ENCODE measurements around the gene DLAT.

DLAT gene

DNA sequence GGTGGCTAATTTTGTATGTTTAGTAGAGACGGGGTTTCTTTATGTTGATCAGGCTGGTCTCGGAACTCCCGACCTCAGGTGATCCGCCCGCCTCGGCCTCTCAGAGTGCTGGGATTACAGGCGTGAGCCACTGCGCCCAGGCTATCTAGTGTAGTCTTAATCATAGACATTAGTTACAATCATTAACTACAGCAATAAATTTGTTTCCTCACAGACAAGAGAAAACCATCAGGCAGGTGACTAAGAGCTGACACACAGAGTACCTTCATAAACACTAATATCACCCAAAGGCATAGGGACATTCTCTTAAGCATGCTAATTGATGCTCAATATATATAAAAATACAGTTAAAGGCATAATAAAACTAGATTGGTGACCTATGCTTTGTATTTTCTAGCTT lies 80.9 kb downstream of the DLAT start:
- Histone ChIP-seq H3K36me3 (ENCODE audit: control insufficient read depth in 2 of 2, insufficient read depth in 1 of 2, low read length in 2 of 2) (no peaks in the 10 kb centered on the region), H3K4me1 (ENCODE audit: control insufficient read depth, insufficient read depth, low read length) (no peaks in the 10 kb centered on the region), H3K27ac (ENCODE audit: extremely low read depth, low read depth, low read length) (no peak overlapping the region), H3K4me3 (ENCODE audit: low read depth, low read length) (no peak overlapping the region), H3K9me3 (ENCODE audit: control insufficient read depth, insufficient read depth, low read depth, low read length) (no peaks in the 10 kb centered on the region)
- POLR2A ChIA-PET, result no interaction called here
- TF ChIP-seq, protein P1, sequence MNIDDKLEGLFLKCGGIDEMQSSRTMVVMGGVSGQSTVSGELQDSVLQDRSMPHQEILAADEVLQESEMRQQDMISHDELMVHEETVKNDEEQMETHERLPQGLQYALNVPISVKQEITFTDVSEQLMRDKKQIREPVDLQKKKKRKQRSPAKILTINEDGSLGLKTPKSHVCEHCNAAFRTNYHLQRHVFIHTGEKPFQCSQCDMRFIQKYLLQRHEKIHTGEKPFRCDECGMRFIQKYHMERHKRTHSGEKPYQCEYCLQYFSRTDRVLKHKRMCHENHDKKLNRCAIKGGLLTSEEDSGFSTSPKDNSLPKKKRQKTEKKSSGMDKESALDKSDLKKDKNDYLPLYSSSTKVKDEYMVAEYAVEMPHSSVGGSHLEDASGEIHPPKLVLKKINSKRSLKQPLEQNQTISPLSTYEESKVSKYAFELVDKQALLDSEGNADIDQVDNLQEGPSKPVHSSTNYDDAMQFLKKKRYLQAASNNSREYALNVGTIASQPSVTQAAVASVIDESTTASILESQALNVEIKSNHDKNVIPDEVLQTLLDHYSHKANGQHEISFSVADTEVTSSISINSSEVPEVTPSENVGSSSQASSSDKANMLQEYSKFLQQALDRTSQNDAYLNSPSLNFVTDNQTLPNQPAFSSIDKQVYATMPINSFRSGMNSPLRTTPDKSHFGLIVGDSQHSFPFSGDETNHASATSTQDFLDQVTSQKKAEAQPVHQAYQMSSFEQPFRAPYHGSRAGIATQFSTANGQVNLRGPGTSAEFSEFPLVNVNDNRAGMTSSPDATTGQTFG (tag by site-specific recombination; IDR thresholded peaks at IDR 0.05; ENCODE audit: borderline replicate concordance), result no peak
- TF ChIP-seq, protein P2, sequence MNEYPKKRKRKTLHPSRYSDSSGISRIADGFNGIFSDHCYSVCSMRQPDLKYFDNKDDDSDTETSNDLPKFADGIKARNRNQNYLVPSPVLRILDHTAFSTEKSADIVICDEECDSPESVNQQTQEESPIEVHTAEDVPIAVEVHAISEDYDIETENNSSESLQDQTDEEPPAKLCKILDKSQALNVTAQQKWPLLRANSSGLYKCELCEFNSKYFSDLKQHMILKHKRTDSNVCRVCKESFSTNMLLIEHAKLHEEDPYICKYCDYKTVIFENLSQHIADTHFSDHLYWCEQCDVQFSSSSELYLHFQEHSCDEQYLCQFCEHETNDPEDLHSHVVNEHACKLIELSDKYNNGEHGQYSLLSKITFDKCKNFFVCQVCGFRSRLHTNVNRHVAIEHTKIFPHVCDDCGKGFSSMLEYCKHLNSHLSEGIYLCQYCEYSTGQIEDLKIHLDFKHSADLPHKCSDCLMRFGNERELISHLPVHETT (tag by site-specific recombination; IDR thresholded peaks at IDR 0.05), result no peak
- CTCF ChIA-PET, result interaction anchor here (0.6 to 1.6 kb wide), 4 partner anchors 11 to 329 kb away, joined by 3 to 7 read pairs (median 3); no protein-coding TSS in a partner anchor

All from HEK293 (cell line).